ENCODE measurements around the gene INIP.

INIP gene

DNA sequence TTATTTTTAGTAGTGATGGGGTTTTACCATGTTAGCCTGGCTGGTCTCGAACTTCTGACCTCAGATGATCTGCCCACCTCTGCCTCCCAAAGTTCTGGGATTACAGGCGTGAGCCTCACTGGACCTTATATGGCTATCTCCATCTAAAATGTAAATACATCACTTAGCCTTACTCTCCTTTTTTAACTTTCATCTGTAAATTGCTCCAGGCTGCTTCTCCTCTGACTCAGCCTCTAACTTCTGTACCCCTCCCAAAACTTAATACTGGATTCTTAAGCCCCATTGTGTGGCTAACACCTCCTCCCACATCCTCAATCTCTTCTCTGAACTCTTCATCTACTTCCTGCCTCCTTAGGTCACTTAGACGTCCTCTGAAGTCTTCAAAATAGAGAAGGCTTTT is 36.7 kb upstream of the INIP start:
- Histone ChIP-seq H3K9me3 (ENCODE audit: insufficient read depth, low read depth, low read length) (no peaks in the 10 kb centered on the region), H3K4me1 (ENCODE audit: insufficient read depth, low read length) (peaks cover 11% of the 10 kb centered on the region), H3K9ac (ENCODE audit: low read depth, low read length) (no peak overlapping the region), H3K27ac (ENCODE audit: low read length) (no peak overlapping the region), H3K27me3 (ENCODE audit: insufficient read depth, low read length) (peaks cover 18% of the 10 kb centered on the region; the same call in 1 of the 2 replicates), H3K4me3 (ENCODE audit: low read length) (no peak overlapping the region), H3K36me3 (ENCODE audit: insufficient read depth, low read depth, low read length) (no peaks in the 10 kb centered on the region)

DNA sequence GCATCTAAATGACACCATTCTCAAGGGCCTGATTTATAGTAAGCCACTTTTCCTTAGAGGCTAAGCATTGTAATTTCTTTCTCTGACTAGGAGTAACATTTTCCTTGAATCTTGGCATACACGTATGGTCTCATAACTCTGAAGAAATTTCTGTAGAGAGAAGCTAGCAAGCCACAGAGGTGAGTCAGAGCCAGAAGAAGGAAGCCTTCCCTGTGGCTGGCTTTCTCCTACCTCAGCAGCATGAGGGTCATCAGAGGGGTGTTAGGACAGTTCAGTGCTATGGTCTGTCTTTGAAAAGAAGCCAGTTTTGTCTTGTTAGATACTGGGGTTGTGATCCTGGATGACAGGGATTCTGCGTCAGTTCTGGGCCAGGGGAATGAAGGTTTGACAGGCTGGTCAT is 35.8 kb upstream of the INIP start:
- Histone ChIP-seq H3K4me3 (ENCODE audit: low read length) (no peak overlapping the region), H3K9me3 (ENCODE audit: insufficient read depth, low read depth, low read length) (no peaks in the 10 kb centered on the region), H3K4me1 (ENCODE audit: insufficient read depth, low read length) (peaks cover 11% of the 10 kb centered on the region), H3K36me3 (ENCODE audit: insufficient read depth, low read depth, low read length) (no peaks in the 10 kb centered on the region), H3K27ac (ENCODE audit: low read length) (no peak overlapping the region), H3K27me3 (ENCODE audit: insufficient read depth, low read length) (peaks cover 26% of the 10 kb centered on the region; the same call in 1 of the 2 replicates), H3K9ac (ENCODE audit: low read depth, low read length) (no peak overlapping the region)

DNA sequence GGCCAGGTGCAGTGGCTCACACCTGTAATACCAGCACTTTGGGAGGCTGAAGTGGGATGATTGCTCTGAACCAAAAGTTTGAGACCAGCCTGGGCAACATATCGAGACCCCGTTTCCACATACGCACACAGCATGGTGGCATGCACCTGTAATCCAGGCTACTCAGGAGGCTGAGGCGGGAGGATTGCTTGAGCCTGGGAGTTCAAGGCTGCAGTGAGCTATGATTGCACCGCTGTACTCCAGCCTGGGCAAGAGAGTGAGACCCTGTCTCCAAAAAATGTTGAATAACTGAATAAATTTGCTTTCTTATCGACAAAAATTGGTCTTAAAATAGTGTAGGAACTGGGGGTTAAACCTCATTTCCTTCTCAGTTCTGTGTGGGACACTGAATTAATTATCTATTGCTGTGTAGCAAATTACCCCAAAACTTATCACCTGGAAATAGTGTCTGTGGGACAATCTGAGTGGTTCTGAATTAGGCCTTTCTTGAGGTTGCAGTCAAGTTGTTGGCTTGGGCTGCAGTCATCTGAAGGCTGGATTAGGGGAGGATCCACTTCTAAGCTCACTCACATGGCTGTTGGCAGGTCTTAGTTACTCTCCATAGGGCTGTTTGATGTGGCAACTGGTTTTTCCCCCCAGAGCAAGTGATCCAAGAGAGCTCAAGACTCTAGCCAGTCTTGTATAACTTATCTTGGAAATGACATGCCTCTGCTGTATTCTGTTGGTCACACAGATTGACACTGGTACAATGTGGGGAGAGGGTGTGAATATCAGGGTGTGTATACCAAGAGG is 34.6 kb upstream of the INIP start:
- no peaks in the 10 kb centered on the region for H3K36me3 ChIP-seq (ENCODE audit: insufficient read depth, low read depth, low read length)
- peak overlapping the region; percentile 85; the same call in 1 of the 2 replicates for H3K4me3 ChIP-seq (ENCODE audit: low read length)
- peak overlapping the region; percentile 80; the same call in 1 of the 2 replicates for H3K9ac ChIP-seq (ENCODE audit: low read depth, low read length)
- no peaks in the 10 kb centered on the region for H3K9me3 ChIP-seq (ENCODE audit: insufficient read depth, low read depth, low read length)
- peaks cover 11% of the 10 kb centered on the region for H3K4me1 ChIP-seq (ENCODE audit: insufficient read depth, low read length)
- H3K27me3 ChIP-seq (ENCODE audit: insufficient read depth, low read length) = peaks cover 26% of the 10 kb centered on the region; the same call in 1 of the 2 replicates
- no peak overlapping the region for H3K27ac ChIP-seq (ENCODE audit: low read length)

DNA sequence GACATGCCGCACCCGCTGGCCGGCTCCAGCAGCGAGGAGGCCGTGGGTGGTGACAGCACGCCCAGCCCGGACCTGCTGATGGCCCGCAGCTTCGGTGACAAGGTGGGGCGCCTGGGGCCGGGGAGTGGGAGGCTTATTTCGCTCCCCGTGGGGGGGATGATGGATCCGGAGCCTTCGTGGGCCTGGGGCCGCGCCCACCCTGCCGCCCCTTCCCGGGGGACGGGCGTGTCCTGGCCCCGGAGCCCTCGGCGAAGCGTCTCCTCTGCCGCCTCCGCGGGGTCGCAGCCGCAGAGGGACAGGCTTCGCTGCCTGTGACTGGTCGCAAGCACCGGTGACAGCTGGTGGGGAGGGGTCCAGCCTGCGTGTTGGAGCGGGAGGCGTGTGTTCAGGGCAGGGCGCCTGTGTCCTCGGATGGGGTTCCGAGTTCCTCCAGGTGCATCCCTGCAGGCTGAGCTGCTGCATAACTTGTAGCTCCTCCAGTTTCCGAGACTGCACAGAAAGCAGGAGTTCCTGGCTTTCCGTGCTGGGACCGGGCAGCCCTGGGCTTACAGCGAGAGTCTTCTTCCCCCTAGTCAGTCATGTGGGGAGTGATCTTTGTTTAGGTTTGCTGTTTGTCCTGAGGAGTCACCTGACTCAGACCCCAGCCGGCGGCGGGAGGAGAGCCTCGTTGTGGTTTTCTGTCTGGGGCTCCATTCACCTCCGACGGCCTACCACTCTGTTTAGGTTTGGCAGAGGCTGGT is 33.3 kb upstream of the INIP start:
- Histone ChIP-seq H3K27ac (ENCODE audit: low read length) (no peak overlapping the region), H3K4me1 (ENCODE audit: insufficient read depth, low read length) (peaks cover 11% of the 10 kb centered on the region), H3K4me3 (ENCODE audit: low read length) (peak overlapping the region; percentile 85), H3K36me3 (ENCODE audit: insufficient read depth, low read depth, low read length) (no peaks in the 10 kb centered on the region), H3K9ac (ENCODE audit: low read depth, low read length) (peak overlapping the region; percentile 80), H3K27me3 (ENCODE audit: insufficient read depth, low read length) (peaks cover 26% of the 10 kb centered on the region; the same call in 1 of the 2 replicates), H3K9me3 (ENCODE audit: insufficient read depth, low read depth, low read length) (no peaks in the 10 kb centered on the region)

DNA sequence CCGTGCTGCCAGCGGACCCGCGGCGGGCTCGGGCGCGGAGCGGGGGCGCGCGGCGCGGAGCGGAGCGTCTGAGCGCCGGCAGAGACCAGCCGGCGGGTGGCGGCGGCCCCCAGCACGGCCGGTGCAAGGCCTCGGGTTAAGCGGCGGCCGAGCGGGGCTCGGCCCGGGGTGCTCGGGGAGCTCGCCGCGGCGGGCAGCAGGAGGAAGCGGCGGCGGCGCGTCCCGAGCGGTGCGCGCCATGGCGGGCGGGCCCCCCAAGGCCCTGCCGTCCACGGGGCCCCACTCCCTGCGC is 32.8 kb upstream of the INIP start:
- H3K27me3 ChIP-seq (ENCODE audit: insufficient read depth, low read length) = peaks cover 26% of the 10 kb centered on the region; the same call in 1 of the 2 replicates
- no peaks in the 10 kb centered on the region for H3K36me3 ChIP-seq (ENCODE audit: insufficient read depth, low read depth, low read length)
- H3K4me3 ChIP-seq (ENCODE audit: low read length) = peak overlapping the region; percentile 85; the same call in 1 of the 2 replicates
- H3K4me1 ChIP-seq (ENCODE audit: insufficient read depth, low read length) = peaks cover 11% of the 10 kb centered on the region
- peak overlapping the region; percentile 80; the same call in 1 of the 2 replicates for H3K9ac ChIP-seq (ENCODE audit: low read depth, low read length)
- H3K27ac ChIP-seq (ENCODE audit: low read length) = no peak overlapping the region
- no peaks in the 10 kb centered on the region for H3K9me3 ChIP-seq (ENCODE audit: insufficient read depth, low read depth, low read length)

DNA sequence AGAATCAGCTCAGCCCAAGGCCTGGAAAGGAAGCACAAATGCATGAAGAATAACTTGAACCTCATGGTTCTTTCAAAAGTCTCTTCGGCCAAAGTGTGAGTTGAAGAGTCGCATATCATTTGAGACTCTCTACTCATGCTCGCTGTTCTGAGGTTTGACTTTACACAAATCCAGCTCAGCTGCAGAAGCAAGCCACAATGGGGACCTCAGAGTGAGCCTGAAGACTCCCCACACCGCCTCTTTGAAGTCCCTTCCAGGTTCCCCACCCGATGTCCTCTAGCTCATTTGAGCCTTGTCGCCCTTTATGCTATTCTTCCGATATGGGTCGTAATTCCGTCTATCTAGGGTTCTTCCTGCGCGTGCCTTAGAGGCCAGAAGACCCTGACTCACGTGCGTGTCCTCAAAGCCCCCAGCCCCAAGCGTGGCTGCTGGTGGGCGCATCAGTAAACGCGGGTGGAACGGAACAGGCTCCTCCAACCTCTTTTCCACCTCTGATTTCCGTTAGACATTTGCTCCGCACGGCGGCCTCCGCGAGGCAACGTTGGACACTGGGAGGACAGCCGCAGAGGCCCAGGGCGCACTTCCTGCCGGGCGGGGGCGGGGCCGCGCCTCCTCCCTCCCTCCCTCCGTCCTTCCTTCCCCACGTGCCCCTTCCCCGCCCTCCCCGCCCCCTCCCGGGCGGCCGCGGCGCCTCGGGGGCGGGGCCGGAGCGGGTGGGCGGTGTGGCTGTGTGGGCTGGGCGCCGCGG is 32.3 kb upstream of the INIP start, which contains the start of gene SNX30:
SNX30 (plus strand) TSS at position 745 of the 748 bp plus-strand sequence. CDS start 242 bp downstream, outside the sequence.
- peaks cover 26% of the 10 kb centered on the region; the same call in 1 of the 2 replicates for H3K27me3 ChIP-seq (ENCODE audit: insufficient read depth, low read length)
- H3K4me3 ChIP-seq (ENCODE audit: low read length) = peak within 1 kb of the TSS; percentile 88
- peak within 1 kb of the TSS; percentile 81 for H3K9ac ChIP-seq (ENCODE audit: low read depth, low read length)
- H3K4me1 ChIP-seq (ENCODE audit: insufficient read depth, low read length) = peaks cover 11% of the 10 kb centered on the region
- no peak within 1 kb of the TSS for H3K27ac ChIP-seq (ENCODE audit: low read length)
- H3K9me3 ChIP-seq (ENCODE audit: insufficient read depth, low read depth, low read length) = no peaks in the 10 kb centered on the region
- no peaks in the 10 kb centered on the region for H3K36me3 ChIP-seq (ENCODE audit: insufficient read depth, low read depth, low read length)

DNA sequence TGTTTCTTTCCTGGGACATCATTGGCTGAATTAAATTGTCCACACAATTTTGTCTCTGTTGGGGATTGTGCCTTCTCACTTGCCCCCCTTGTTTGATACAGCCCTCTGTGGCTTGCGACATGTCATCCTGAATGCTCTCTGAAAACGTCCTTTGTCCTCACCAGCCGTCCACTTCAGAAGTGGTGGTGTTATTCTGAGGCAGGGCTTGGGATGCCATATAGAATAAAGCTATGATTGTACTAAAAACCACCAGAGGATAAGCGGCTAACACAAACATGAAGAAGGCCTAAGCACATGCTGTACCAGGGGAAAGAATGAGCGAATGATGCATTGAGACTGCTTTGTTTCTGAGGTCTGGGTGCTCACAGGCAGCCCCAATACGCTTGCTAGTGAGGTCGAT is 29.2 kb upstream of the INIP start:
- H3K9ac ChIP-seq (ENCODE audit: low read depth, low read length) = no peak overlapping the region
- no peaks in the 10 kb centered on the region for H3K9me3 ChIP-seq (ENCODE audit: insufficient read depth, low read depth, low read length)
- H3K27me3 ChIP-seq (ENCODE audit: insufficient read depth, low read length) = peaks cover 19% of the 10 kb centered on the region; the same call in 1 of the 2 replicates
- peaks cover 10% of the 10 kb centered on the region; the same call in 1 of the 2 replicates for H3K4me1 ChIP-seq (ENCODE audit: insufficient read depth, low read length)
- no peak overlapping the region for H3K4me3 ChIP-seq (ENCODE audit: low read length)
- no peak overlapping the region for H3K27ac ChIP-seq (ENCODE audit: low read length)
- no peaks in the 10 kb centered on the region for H3K36me3 ChIP-seq (ENCODE audit: insufficient read depth, low read depth, low read length)

DNA sequence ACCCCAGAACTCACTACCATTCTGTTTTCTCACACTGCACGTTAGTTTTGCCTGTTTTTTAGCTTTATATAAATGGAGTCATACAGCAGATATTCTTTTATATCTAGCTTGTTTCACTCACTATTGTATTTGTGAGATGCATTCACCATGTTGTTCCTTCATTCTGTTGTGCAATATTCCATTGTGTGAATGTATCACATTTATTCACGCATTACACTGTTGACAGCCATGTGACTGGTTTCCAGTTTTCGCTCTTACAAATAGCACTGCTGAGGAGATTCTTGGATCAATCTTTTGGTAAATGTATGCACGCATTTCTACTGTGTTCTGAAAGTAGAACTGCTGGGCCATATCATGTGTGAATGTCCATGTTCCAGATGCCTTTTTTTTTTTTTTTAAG is 26.3 kb upstream of the INIP start:
- no peaks in the 10 kb centered on the region for H3K36me3 ChIP-seq (ENCODE audit: insufficient read depth, low read depth, low read length)
- H3K4me3 ChIP-seq (ENCODE audit: low read length) = no peak overlapping the region
- no peaks in the 10 kb centered on the region for H3K9me3 ChIP-seq (ENCODE audit: insufficient read depth, low read depth, low read length)
- H3K27ac ChIP-seq (ENCODE audit: low read length) = no peak overlapping the region
- no peaks in the 10 kb centered on the region for H3K4me1 ChIP-seq (ENCODE audit: insufficient read depth, low read length)
- H3K27me3 ChIP-seq (ENCODE audit: insufficient read depth, low read length) = 0 out of 2 replicates have a peak, but pooled peaks cover 4% of the 10 kb centered on the region
- H3K9ac ChIP-seq (ENCODE audit: low read depth, low read length) = no peak overlapping the region

DNA sequence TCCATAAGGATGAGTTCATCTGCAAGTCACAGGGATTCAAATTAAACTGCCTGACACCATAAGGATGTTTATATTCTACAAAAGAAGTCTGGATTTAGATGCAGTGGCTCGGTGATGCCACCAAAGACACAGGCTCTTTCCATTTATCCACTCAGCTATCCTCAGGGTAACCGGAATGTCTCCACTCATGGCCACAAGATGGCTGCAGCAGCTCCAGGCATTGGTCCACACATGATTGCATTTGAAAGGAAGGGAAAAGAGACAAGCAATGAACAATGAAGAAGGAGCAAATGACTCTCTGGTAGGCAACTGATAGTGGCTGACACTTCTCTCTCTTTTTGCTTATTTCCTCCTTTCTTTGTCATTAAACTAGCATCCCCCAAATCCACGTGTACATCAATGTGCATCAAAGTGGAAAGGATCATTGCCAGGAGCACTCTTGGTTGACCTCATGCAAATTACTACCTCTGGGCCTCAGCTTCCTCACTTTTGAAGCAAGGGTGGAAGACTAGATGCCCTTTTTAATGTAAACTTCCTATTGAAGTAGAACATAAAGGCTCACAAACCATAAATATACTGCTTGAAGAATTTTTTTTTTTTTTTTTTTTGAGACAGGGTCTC is 25.4 kb upstream of the INIP start:
- no peaks in the 10 kb centered on the region for H3K4me1 ChIP-seq (ENCODE audit: insufficient read depth, low read length)
- H3K4me3 ChIP-seq (ENCODE audit: low read length) = no peak overlapping the region
- no peaks in the 10 kb centered on the region for H3K9me3 ChIP-seq (ENCODE audit: insufficient read depth, low read depth, low read length)
- no peaks in the 10 kb centered on the region for H3K36me3 ChIP-seq (ENCODE audit: insufficient read depth, low read depth, low read length)
- H3K27me3 ChIP-seq (ENCODE audit: insufficient read depth, low read length) = no peaks in the 10 kb centered on the region
- H3K9ac ChIP-seq (ENCODE audit: low read depth, low read length) = no peak overlapping the region
- no peak overlapping the region for H3K27ac ChIP-seq (ENCODE audit: low read length)

DNA sequence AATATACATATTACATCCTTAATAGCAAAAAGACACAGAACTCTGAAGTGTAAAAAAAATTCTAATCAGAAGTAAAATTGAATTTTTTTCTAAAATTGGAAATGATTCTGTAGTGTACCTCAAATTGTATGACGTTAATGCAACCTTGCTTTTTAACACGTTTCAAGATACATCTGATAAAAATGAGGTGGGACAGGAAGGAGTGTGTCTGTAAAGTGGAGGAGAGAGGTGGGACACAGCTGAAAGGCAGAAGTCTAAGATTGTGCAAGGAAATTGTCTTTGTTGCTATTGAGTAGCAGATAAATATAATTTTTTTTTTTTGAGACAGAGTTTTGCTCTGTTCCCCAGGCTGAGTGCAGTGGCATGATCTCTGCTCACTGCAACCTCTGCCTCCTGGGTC is 17.0 kb upstream of the INIP start:
- no peaks in the 10 kb centered on the region for H3K36me3 ChIP-seq (ENCODE audit: insufficient read depth, low read depth, low read length)
- H3K9me3 ChIP-seq (ENCODE audit: insufficient read depth, low read depth, low read length) = no peaks in the 10 kb centered on the region
- H3K27ac ChIP-seq (ENCODE audit: low read length) = no peak overlapping the region
- no peaks in the 10 kb centered on the region for H3K4me1 ChIP-seq (ENCODE audit: insufficient read depth, low read length)
- no peaks in the 10 kb centered on the region for H3K27me3 ChIP-seq (ENCODE audit: insufficient read depth, low read length)
- no peak overlapping the region for H3K4me3 ChIP-seq (ENCODE audit: low read length)
- no peak overlapping the region for H3K9ac ChIP-seq (ENCODE audit: low read depth, low read length)

DNA sequence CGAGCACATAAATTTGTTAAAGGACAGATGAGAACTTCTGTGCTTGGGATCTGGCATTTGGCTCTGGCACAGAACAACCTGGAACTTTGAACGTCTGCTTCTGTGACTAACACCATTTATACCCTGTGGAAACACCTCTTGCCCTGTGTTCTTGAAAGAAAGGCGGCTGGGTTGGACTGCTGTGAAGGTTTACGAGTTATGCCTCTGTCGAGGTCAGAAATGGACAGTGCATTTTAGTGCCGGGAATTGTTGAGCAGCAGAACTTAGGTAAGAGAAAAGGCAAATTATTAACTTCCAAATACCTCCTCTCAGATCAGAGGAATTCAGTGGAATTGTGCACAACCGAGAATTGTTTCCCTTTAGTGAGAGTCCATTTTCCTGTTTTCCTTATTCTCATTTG is 14.1 kb upstream of the INIP start:
- H3K36me3 ChIP-seq (ENCODE audit: insufficient read depth, low read depth, low read length) = no peaks in the 10 kb centered on the region
- H3K9me3 ChIP-seq (ENCODE audit: insufficient read depth, low read depth, low read length) = no peaks in the 10 kb centered on the region
- no peaks in the 10 kb centered on the region for H3K27me3 ChIP-seq (ENCODE audit: insufficient read depth, low read length)
- H3K4me1 ChIP-seq (ENCODE audit: insufficient read depth, low read length) = no peaks in the 10 kb centered on the region
- no peak overlapping the region for H3K9ac ChIP-seq (ENCODE audit: low read depth, low read length)
- H3K27ac ChIP-seq (ENCODE audit: low read length) = no peak overlapping the region
- no peak overlapping the region for H3K4me3 ChIP-seq (ENCODE audit: low read length)

Data from iPS-20b (cell line).